H1 (cell line): Measurements from ENCODE around the gene PTEN. TPM values are rescaled to one million over a fixed set of nuclear protein-coding genes. Genes with fewer than 3 reads are reported as not detected.

Experiments used
- CTCF ChIA-PET: fragments of 300-600 bp; sonication (Branson Sonifier 250); formaldehyde crosslinking; loops from one replicate; lab custom pipeline; 2021; ENCODE audit not compliant: partially characterized antibody; lab: Charles Lee
- POLR2A ChIA-PET: fragments of 300-600 bp; sonication (Branson Sonifier 250); formaldehyde crosslinking; loops from one replicate; lab custom pipeline; 2021; ENCODE audit warnings: inconsistent platforms; ENCODE audit not compliant: partially characterized antibody; lab: Charles Lee
- DNase-seq, 2 experiments: peaks; one replicate each; pipeline versions ENCODE4 v3.0.0 to v3.0.0-alpha.2; 2010 to 2022; ENCODE audit warnings: low spot score in 2 of 2, low read depth in 1 of 2, mixed read lengths in 1 of 2
- FAIRE-seq: peaks from 2 replicates; lab custom pipeline; 2011; peaks lifted over from hg19 to GRCh38; lab: Jason Lieb, UNC
- H2AFZ ChIP-seq: 2 replicates; pipeline ENCODE4 v1.8.1; 2012; ENCODE audit warnings: low read length, inconsistent platforms
- H2AK5ac ChIP-seq: 2 replicates; pipeline ENCODE4 v1.6.1; 2013; ENCODE audit warnings: low read depth, low read length
- H2BK120ac ChIP-seq: replicated peaks from 2 replicates; pipeline ENCODE3; 2013; ENCODE audit warnings: low read depth, low read length, inconsistent platforms
- H2BK12ac ChIP-seq: 2 replicates; pipeline ENCODE4 v1.6.1; 2013; ENCODE audit warnings: low read depth, low read length
- H2BK15ac ChIP-seq: 2 replicates; pipeline ENCODE4 v1.6.1; 2013; ENCODE audit warnings: low read length
- H2BK20ac ChIP-seq: 2 replicates; pipeline ENCODE4 v1.6.1; 2013; ENCODE audit warnings: low read length
- H2BK5ac ChIP-seq: 2 replicates; pipeline ENCODE4 v1.6.1; 2013; ENCODE audit warnings: low read depth, low read length
- H3K14ac ChIP-seq: 2 replicates; pipeline ENCODE4 v1.6.1; 2013; ENCODE audit warnings: inconsistent platforms; ENCODE audit not compliant: insufficient read length
- H3K18ac ChIP-seq: 2 replicates; pipeline ENCODE4 v1.6.1; 2013; ENCODE audit warnings: low read length; ENCODE audit errors: extremely low read depth
- H3K23ac ChIP-seq: 2 replicates; pipeline ENCODE4 v1.6.1; 2013; ENCODE audit warnings: inconsistent platforms; ENCODE audit not compliant: insufficient read length
- H3K23me2 ChIP-seq: 2 replicates; pipeline ENCODE4 v1.6.1; 2013; ENCODE audit warnings: low read depth, low read length
- H3K27ac ChIP-seq: 2 replicates; pipeline ENCODE4 v1.6.1; 2011; ENCODE audit warnings: low read depth, low read length, inconsistent platforms
- H3K27me3 ChIP-seq, 4 experiments: replicated peaks in 1 of 4; 1 replicate in 1 of 4; 2 replicates in 3 of 4; pipeline versions ENCODE4 v1.6.1 to v1.8.1; 2011 to 2013; ENCODE audit warnings: low read length in 3 of 4, mild to moderate bottlenecking in 3 of 4, inconsistent platforms in 2 of 4, mixed read lengths in 2 of 4, moderate library complexity in 1 of 4; ENCODE audit not compliant: control insufficient read depth in 3 of 4, insufficient read depth in 3 of 4; ENCODE audit errors: extremely low read depth in 1 of 4
- H3K36me3 ChIP-seq, 4 experiments: 2 replicates each; pipeline versions ENCODE4 v1.6.1 to v1.8.1; 2011 to 2013; ENCODE audit warnings: mild to moderate bottlenecking in 4 of 4, low read length in 3 of 4, moderate library complexity in 2 of 4, control low read depth in 1 of 4, inconsistent platforms in 1 of 4; ENCODE audit not compliant: insufficient read depth in 4 of 4, control insufficient read depth in 2 of 4
- H3K4ac ChIP-seq: replicated peaks from 2 replicates; pipeline ENCODE3; 2013; ENCODE audit warnings: low read length, low read depth, mixed read lengths, inconsistent platforms; ENCODE audit not compliant: insufficient read length
- H3K4me1 ChIP-seq, 4 experiments: replicated peaks in 1 of 4; 1 replicate in 1 of 4; 2 replicates in 3 of 4; pipeline versions ENCODE4 v1.6.1 to v1.8.1; 2011 to 2013; ENCODE audit warnings: low read length in 3 of 4, inconsistent platforms in 2 of 4, mixed read lengths in 1 of 4; ENCODE audit not compliant: insufficient read depth in 4 of 4, control insufficient read depth in 3 of 4
- H3K4me2 ChIP-seq, 2 experiments: 2 replicates each; pipeline versions ENCODE4 v1.6.1 to v1.8.1; 2011 to 2013; ENCODE audit warnings: low read depth in 2 of 2, low read length in 2 of 2, control low read depth in 1 of 2, inconsistent platforms in 1 of 2, mild to moderate bottlenecking in 1 of 2; ENCODE audit not compliant: insufficient read depth in 1 of 2
- H3K4me3 ChIP-seq, 4 experiments: fragments of 200-600, 300-600 bp in 1 of 4; sonication (generic), shearing (Covaris generic), sonication (Bioruptor Twin) in 1 of 4; 2 replicates each; pipeline versions ENCODE4 v1.5.1 to v1.8.1; 2011 to 2016; ENCODE audit warnings: low read length in 4 of 4, low read depth in 3 of 4, control low read depth in 2 of 4, inconsistent platforms in 2 of 4, mild to moderate bottlenecking in 2 of 4, mixed read lengths in 1 of 4, moderate library complexity in 1 of 4; ENCODE audit not compliant: insufficient read depth in 2 of 4; ENCODE audit errors: extremely low read depth in 1 of 4
- H3K56ac ChIP-seq: replicated peaks from 2 replicates; pipeline ENCODE3; 2013; ENCODE audit warnings: low read depth, mild to moderate bottlenecking, mixed read lengths, low read length, inconsistent platforms; ENCODE audit not compliant: insufficient read length
- H3K79me1 ChIP-seq: 2 replicates; pipeline ENCODE4 v1.6.1; 2013; ENCODE audit warnings: low read depth, low read length, control low read depth
- H3K79me2 ChIP-seq, 2 experiments: 2 replicates each; pipeline versions ENCODE4 v1.6.1 to v1.8.1; 2012 to 2013; ENCODE audit warnings: low read length in 2 of 2, mild to moderate bottlenecking in 2 of 2, inconsistent platforms in 1 of 2; ENCODE audit not compliant: insufficient read depth in 2 of 2, control insufficient read depth in 1 of 2
- H3K9ac ChIP-seq, 4 experiments: replicated peaks in 1 of 4; 1 replicate in 1 of 4; 2 replicates in 3 of 4; pipeline versions ENCODE4 v1.6.1 to v1.8.1; 2011 to 2013; ENCODE audit warnings: low read depth in 3 of 4, low read length in 3 of 4, control low read depth in 2 of 4, mild to moderate bottlenecking in 2 of 4, moderate library complexity in 2 of 4, inconsistent platforms in 1 of 4; ENCODE audit errors: extremely low read depth in 1 of 4
- H3K9me3 ChIP-seq, 2 experiments: 2 replicates each; pipeline versions ENCODE4 v1.6.1 to v1.8.1; 2012 to 2013; ENCODE audit warnings: mild to moderate bottlenecking in 2 of 2, moderate library complexity in 2 of 2, control low read depth in 1 of 2, inconsistent platforms in 1 of 2, low read depth in 1 of 2, low read length in 1 of 2, mixed read lengths in 1 of 2; ENCODE audit not compliant: insufficient read depth in 2 of 2
- H4K20me1 ChIP-seq, 2 experiments: replicated peaks in 1 of 2; 2 replicates each; pipeline versions ENCODE3 to v1.8.1; 2011 to 2013; ENCODE audit warnings: inconsistent platforms in 2 of 2, low read length in 2 of 2, mild to moderate bottlenecking in 1 of 2; ENCODE audit not compliant: insufficient read depth in 2 of 2, control insufficient read depth in 1 of 2
- H4K5ac ChIP-seq: 2 replicates; pipeline ENCODE4 v1.6.1; 2013; ENCODE audit warnings: low read length, low read depth, mixed read lengths, inconsistent platforms; ENCODE audit not compliant: insufficient read length
- H4K8ac ChIP-seq: 2 replicates; pipeline ENCODE4 v1.8.0; 2013; ENCODE audit warnings: mild to moderate bottlenecking, moderate library complexity, low read length, inconsistent platforms; ENCODE audit not compliant: insufficient read depth; ENCODE audit errors: extremely low read depth
- H4K91ac ChIP-seq: replicated peaks from 2 replicates; pipeline ENCODE3; 2013; ENCODE audit warnings: low read length, mixed read lengths, inconsistent platforms; ENCODE audit not compliant: insufficient read length
- ASH2L ChIP-seq: fragments of 200-600, 300-600 bp; sonication (generic); IDR thresholded peaks from one replicate; pipeline ENCODE4 v1.7.1; 2017; ENCODE audit warnings: low read length
- CREB1 ChIP-seq: IDR thresholded peaks from 2 replicates; pipeline ENCODE4 v1.6.1; 2012; ENCODE audit warnings: inconsistent platforms
- CTBP2 ChIP-seq: IDR thresholded peaks from 2 replicates; pipeline ENCODE4 v1.7.0; 2011; ENCODE audit warnings: borderline replicate concordance, mild to moderate bottlenecking, moderate library complexity, mixed read lengths, low read length; ENCODE audit not compliant: insufficient read depth, insufficient read length
- E2F6 ChIP-seq: IDR thresholded peaks from 2 replicates; pipeline ENCODE4 v1.6.1; 2012; ENCODE audit warnings: inconsistent platforms
- MAX ChIP-seq: IDR thresholded peaks from 2 replicates; pipeline ENCODE4 v1.6.1; 2012; ENCODE audit warnings: inconsistent platforms
- PHF8 ChIP-seq: fragments of 200-600 bp; sonication (generic); conservative IDR thresholded peaks from 2 replicates; pipeline ENCODE4 v1.7.1; 2012; ENCODE audit warnings: low read depth, mild to moderate bottlenecking, inconsistent platforms, low read length, moderate library complexity
- POLR2A ChIP-seq, 2 experiments: IDR thresholded peaks; 1 replicate in 1 of 2; 2 replicates in 1 of 2; pipeline ENCODE4 v1.6.1; 2011; ENCODE audit warnings: low read depth in 2 of 2, low read length in 2 of 2, mild to moderate bottlenecking in 2 of 2; ENCODE audit errors: control extremely low read depth in 1 of 2
- SIRT6 ChIP-seq: IDR thresholded peaks from one replicate; pipeline ENCODE4 v1.7.1; 2012; ENCODE audit warnings: low read length, inconsistent platforms
- TBP ChIP-seq: IDR thresholded peaks from 2 replicates; pipeline ENCODE4 v1.6.1; 2011; ENCODE audit warnings: low read depth, low read length, improper control_type of control experiment
- USF2 ChIP-seq: IDR thresholded peaks from 2 replicates; pipeline ENCODE4 v1.6.1; 2011; ENCODE audit warnings: low read length, improper control_type of control experiment
- WGBS, 2 experiments: shearing (Covaris generic) in 1 of 2; methylation state at CpG; one replicate each; pipeline versions ENCODE4 v1.1.6 to v1.1.7; 2013 to 2015; ENCODE audit warnings: low lambda C conversion rate in 2 of 2, mixed read lengths in 2 of 2, inconsistent platforms in 1 of 2, low coverage in 1 of 2, missing lambda C conversion rate in 1 of 2; ENCODE audit not compliant: insufficient replicate concordance in 2 of 2, insufficient coverage in 1 of 2, insufficient read length in 1 of 2; ENCODE audit errors: extremely low coverage in 1 of 2, missing lambda C conversion rate in 1 of 2; 5-methylcytosine and 5-hydroxymethylcytosine counted together
- polyA plus RNA-seq, 7 experiments: library from polyadenylated mRNA; depleted of rRNA in 3 of 7; stranded (reverse) in 5 of 7; unstranded in 2 of 7; fragments of >200 nt in 5 of 7; fragments of 200-250 nt in 2 of 7; gene quantifications; 1 replicate in 5 of 7; 2 replicates in 1 of 7; 4 replicates in 1 of 7; pipeline versions ENCODE4 v1.2.1 to v1.2.3, GENCODE V29; 2011 to 2013; ENCODE audit warnings: missing spikeins in 2 of 7, mixed read lengths in 2 of 7
- total RNA-seq: library from RNA; stranded (reverse); fragmentation: NEBNext Ultra II Directional; extraction: Animal tissue kit (Norgen Biotek cat#: 25700); gene quantifications from 2 replicates; pipeline ENCODE4 v1.2.1, GENCODE V29; 2021

PTEN gene
- total and polyA plus RNA-seq, 2 of the 8 experiments (the other 6 are each of a cell fraction or from before 2014, with no cell fraction given): 6.3 to 48.7 TPM

DNA sequence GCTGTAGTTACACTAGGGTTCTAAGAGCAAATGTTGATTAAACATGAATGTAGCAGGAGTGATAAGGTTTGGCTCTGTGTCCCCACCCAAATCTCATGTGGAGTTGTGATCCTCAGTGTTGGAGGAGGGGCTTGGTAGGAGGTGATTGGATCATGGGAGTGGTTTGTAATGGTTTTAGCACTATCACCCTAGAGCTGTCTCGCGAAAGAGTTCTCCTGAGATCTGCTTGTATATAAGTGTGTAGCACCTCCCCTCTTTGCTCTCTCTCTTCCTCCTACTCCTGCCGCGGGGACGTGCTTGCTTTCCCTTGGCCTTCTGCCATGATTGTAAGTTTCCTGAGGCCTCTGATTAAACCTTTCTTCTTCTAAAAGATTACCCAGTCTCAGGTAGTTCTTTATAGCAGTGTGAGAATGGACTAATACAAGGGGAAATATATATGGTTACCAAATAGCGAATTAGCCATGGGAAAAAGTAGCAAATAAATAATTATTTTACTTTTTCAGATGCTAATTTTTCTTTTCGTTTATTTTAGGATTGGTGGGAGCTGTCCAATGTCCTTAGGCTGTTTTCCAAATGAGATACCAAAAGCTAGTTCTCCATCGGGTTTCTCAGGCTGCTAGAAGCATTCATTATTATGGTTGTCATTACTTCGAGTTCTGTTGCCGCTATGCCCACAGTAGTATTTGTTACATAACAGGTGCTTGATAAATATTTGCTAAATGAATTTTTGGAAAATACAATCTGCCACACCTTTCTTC lies 58.7 kb downstream of the PTEN start:
- H3K23ac ChIP-seq: no peak overlapping the region
- H3K56ac ChIP-seq: no peak overlapping the region
- no peaks in the 10 kb centered on the region; a peak in 1 of 8 replicates for H3K36me3 ChIP-seq
- H3K4me3 ChIP-seq: no peak overlapping the region
- POLR2A ChIA-PET: interaction anchor here (1.0 kb wide), 1 partner anchor 12 kb away, joined by 3 read pairs; no protein-coding TSS in a partner anchor
- H3K9ac ChIP-seq: no peak overlapping the region
- 88% methylated on average over 10 of the region's 10 CpGs; no CpG with 5 or more reads in 1 of the 2 experiments for WGBS, 2 experiments
- peaks cover 3% of the 10 kb centered on the region; the same call in 1 of the 2 replicates for H3K79me1 ChIP-seq
- no peaks in the 10 kb centered on the region; the same call in 1 of the 2 replicates for H3K23me2 ChIP-seq
- H2BK12ac ChIP-seq: no peak overlapping the region
- no peak overlapping the region for H3K4ac ChIP-seq
- H3K4me2 ChIP-seq: no peak overlapping the region
- H4K8ac ChIP-seq: no peak overlapping the region
- peaks cover 0 to 9% (median 1%) of the 10 kb centered on the region in 4 experiments; a peak in 4 of 7 replicates for H3K4me1 ChIP-seq
- no peak overlapping the region for H3K14ac ChIP-seq
- no peak overlapping the region for H2AK5ac ChIP-seq
- H3K79me2 ChIP-seq: peaks cover 3 to 94% of the 10 kb centered on the region in 2 experiments; a peak in 3 of 4 replicates
- H2BK15ac ChIP-seq: no peak overlapping the region
- H2BK120ac ChIP-seq: no peak overlapping the region
- H4K20me1 ChIP-seq: peaks cover 2 to 3% of the 10 kb centered on the region in 2 experiments
- FAIRE-seq: no peak
- H3K18ac ChIP-seq: no peak overlapping the region
- no peak for DNase-seq
- H4K5ac ChIP-seq: no peak overlapping the region
- CTCF ChIA-PET: no interaction called here
- H2BK5ac ChIP-seq: no peak overlapping the region
- peaks cover 0 to 1% (median 0%) of the 10 kb centered on the region in 4 experiments; a peak in 1 of 7 replicates for H3K27me3 ChIP-seq
- H2AFZ ChIP-seq: no peak overlapping the region
- no peaks in the 10 kb centered on the region for H3K9me3 ChIP-seq
- H2BK20ac ChIP-seq: no peak overlapping the region
- H3K27ac ChIP-seq: no peak overlapping the region
- H4K91ac ChIP-seq: no peak overlapping the region
- TF ChIP-seq SIRT6: no peak
- no peak for TF ChIP-seq MAX
- TF ChIP-seq CTBP2: no peak
- TF ChIP-seq POLR2A (IDR thresholded peaks at IDR 0.05; ENCODE audit: control extremely low read depth in 1 of 2, low read depth in 2 of 2, low read length in 2 of 2): no peak
- no peak for TF ChIP-seq USF2
- no peak for TF ChIP-seq E2F6
- no peak for TF ChIP-seq ASH2L
- TF ChIP-seq PHF8: no peak
- no peak for TF ChIP-seq TBP
- TF ChIP-seq CREB1: no peak
